ENCODE measurements around the gene EPHA2.

DNA sequence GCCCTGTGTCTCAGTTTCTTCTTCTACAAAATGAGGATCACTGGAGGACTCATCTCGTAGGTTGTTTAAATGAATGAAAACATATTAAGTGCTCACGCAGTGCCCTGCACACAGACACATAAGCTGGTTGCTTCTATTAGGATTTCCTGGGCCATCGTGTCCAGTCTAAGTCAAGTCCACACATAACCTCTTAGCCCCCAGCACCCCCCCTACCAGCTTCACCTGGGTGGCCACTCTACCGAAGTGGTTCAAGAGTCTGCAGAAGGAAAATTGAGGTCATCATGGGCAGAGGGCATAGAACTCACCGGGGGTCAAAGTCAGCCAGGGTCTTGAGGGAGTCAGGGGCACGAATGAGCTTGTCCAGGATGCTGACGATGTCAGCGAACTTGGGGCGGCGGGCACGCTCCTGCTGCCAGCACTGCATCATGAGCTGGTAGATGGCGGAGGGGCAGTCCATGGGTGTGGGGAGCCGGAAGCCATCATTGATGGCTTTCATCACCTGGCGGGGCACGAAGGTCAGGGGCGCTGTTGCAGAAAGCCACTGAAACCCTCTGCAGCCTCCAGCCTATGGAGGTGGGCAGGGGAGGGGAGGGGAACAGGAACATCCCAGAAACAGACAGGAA lies 25.8 kb downstream of the EPHA2 start:
- TF ChIP-seq CTCF (IDR thresholded peaks at IDR 0.05) = no peak
- no peak for TF ChIP-seq ZFX (IDR thresholded peaks at IDR 0.05; ENCODE audit: borderline replicate concordance)
